Purkinje cell (primary cell): ENCODE results near the gene ABL1. TPM values are rescaled to one million over a fixed set of nuclear protein-coding genes. Genes with fewer than 3 reads are reported as not detected.

Experiments used
- polyA plus RNA-seq: library from polyadenylated mRNA; unstranded; fragments of >200 nt; fragmentation: Nextera tagmentation; gene quantifications from 2 replicates; pipeline ENCODE4 v1.2.1, GENCODE V29; 2014

ABL1 gene
- 1.0 and 3.1 TPM in 2 replicates for polyA plus RNA-seq

DNA sequence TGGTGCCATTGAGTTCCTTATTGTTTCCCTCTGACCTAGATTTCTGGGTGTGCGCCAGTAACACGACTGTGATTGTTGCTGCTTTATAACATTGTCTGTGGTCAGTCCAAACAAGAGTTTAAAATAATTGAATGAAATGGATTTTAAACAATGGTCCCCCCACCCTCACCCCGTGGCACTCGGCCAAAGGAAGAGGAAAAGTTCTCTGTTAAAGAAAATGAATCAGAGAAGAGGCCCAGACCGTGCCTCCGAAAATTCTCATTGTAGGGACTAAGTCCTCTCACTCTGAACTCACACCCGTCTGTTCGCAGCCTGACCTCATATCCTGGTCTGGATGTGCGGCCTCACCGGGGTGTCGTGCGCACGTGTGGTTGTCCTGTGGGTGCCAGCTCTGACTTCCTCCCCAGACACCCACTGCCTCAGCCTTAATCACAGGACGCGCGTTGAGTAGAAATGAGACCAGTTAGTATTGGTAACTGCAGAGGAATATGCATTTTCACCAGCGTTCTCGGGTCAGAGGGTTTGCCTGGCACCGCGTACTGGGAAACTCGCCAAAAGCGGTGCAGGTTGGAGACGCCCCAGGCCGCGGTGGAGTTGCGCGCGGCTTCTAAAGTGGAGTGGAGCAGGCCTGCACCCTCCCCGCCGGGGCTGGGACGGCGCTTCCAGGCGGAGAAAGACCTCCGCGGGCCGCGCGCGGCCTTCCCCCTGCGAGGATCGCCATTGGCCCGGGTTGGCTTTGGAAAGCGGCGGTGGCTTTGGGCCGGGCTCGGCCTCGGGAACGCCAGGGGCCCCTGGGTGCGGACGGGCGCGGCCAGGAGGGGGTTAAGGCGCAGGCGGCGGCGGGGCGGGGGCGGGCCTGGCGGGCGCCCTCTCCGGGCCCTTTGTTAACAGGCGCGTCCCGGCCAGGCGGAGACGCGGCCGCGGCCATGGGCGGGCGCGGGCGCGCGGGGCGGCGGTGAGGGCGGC is at the start of gene ABL1:
Gene ABL1, plus strand, starts transcription at position 884 of the 966 bp plus-strand sequence. CDS start 193 bp downstream, outside the sequence.

DNA sequence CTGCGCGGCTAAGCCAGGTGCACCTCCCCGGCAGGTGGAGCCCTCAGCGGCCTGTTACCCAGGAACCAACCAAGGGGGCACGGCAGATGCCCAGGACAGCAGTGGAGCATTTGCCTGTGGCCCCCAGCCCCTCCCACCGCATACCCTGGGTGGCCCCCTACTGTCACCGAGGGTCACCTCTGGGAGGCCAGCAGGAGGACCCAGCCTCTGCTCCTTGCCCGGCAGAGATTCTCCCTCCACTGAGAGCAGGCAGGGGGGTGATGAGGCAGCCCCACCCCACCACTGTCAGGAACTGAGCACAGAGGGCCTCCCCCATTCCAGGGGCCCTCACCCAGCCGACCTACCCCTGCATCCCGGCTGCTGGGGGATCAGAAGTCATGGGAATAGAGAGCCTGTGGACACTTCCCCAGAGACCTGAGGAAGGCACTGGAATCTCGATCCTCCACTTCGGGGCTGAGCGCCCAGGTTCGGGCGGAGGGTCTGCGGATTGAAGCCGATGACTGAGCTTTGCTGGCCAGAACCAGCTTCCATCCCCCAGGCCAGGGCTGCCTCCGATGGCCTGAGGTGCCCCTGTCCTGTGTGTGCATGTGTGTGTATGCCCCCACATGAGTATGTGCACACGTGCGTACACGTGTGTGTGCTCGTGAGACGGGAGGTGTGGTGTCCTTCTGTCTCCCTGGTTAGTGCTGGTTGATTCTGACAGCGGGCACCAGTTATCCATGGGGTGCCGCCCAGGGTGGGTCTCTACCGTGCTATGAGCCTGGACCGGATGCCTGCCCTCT is 61.4 kb downstream of the ABL1 start, which contains the start of gene QRFP:
Gene QRFP, minus strand, starts transcription at position 580 of the 782 bp plus-strand sequence. CDS start 2,974 bp downstream, outside the sequence.

Other genes starting within 250 kb of the ABL1 start
- gene PRDM12, start 170.7 kb upstream of the ABL1 start, polyA plus RNA-seq: 0.41 and 0.44 TPM in 2 replicates
- 15.2 and 18.6 TPM in 2 replicates for gene EXOSC2, start 141.5 kb upstream of the ABL1 start, polyA plus RNA-seq
- not detected in 2 replicates for gene QRFP, start 61.6 kb downstream of the ABL1 start, polyA plus RNA-seq
- not detected in 2 replicates for gene FIBCD1, start 104.0 kb downstream of the ABL1 start, polyA plus RNA-seq
- not detected in 2 replicates for gene LAMC3, start 173.9 kb downstream of the ABL1 start, polyA plus RNA-seq